HG02571 (cell line): ENCODE measurements around the gene SOX2.
"Not testable (repeated sequence)": the region's sequence is repeated elsewhere in the genome, so short reads cannot be mapped to it uniquely, and the experiment has no call there.

ENCODE experiments used
- ATAC-seq: cut with Tn5 transposase; IDR thresholded peaks from one replicate; pipeline ENCODE4 v1.9.1; 2021; ENCODE audit warnings: mild to moderate bottlenecking, moderate library complexity; ENCODE audit not compliant: unreplicated experiment

Gene SOX2

DNA sequence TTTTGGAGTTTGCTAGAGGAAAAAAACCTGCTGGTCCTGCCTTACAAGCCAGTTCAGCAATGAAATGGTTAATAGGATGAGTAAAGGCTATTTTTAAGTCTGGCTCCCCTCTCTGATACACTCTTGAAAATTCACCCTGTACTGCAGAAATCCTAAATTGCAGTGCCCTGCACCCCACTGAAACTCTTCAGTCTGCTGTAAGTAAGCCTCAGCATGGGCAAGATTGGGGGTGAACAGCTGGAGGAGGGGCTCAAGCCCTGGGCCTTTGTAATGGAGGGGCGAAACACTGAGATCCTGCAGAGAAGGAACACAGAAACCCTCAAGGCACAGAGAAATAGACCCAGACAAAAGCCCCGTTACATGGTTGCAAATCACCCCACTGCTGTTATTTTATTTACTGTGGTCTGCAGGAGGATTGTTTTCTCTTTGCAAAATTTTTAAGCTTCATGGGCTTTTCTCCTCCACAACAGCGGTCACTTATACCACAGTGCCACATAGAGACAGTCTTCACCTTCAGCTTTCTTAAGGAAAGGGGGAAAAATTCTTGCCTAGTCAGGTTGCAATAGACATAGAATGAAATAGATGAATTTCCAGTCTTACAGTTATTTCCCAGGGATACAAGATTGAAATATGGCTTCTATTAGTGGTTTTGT, 45.0 kb downstream of the SOX2 start:
- no peak for ATAC-seq

DNA sequence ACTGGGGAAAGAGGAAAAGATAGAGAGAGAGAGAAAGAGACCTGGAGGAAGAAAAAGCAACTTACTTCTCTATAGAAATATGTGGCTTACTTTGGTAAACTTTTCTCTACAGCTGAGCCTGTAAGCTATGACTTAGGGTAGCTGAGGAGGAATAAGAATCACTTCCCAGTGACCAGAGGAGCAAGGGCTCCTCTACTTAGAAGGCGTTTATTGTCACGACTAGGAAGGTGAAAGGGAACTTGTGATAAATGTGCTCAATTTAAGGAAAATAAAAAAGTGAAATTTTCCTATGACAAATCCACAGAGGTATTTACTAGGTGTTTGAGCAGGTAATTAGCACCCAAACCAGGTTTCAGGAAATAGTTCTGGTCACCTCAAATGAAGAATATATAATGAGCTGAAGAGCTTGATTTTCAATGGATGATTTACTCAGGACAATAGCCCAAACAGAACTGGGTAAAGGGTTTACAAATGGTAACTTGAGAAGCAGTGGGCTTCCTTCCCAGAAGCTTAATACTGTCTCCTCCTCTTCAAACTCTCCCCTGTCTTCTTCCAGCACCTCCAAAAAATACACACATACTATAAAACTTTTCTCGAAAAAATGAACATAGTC, 46.1 kb downstream of the SOX2 start:
- no peak for ATAC-seq

DNA sequence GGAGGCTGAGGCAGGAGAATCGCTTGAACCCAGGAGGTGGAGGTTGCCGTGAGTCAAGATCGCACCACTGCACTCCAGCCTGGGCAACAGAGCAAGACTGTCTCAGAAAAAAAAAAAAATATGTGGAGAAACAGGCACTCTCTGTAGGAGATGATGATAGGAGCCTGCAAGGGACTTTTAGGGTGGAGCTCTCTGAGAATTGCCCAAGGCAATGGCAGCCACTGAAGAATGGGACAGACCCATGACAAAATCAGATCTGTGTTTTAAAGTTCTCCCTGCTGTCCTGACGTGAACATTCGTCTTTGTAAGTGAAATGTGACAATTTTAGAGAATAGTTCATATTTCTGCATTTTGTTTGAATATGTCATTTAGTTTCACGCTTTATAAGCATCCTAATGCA, 50.2 kb downstream of the SOX2 start:
- no peak for ATAC-seq

DNA sequence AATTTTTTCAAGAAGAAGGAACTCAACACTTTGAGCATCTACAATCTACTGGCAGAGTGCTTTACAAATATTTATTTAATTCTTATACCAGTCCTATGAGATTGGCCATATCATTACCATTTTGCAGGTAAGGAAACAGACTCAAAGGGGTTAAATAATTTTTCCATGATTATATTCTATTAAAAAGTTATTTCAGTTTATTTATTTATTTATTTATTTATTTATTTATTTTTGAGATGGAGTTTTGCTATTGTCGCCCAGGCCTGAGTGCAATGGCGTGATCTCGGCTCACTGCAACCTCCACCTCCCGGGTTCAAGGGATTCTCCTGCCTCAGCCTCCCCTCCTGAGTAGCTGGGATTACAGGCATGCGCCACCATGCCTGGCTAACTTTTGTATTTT, 52.3 kb downstream of the SOX2 start:
- not testable (repeated sequence) for ATAC-seq
